Heart right ventricle (tissue), 16 donors: ENCODE measurements around the gene DNAH1. TPM values are rescaled to one million over a fixed set of nuclear protein-coding genes. Genes with fewer than 3 reads are reported as not detected.
A peak's percentile ranks its signal among the peaks of the same experiment; 100 is the strongest.

ENCODE experiments used
- ATAC-seq, 8 donors: fragments of 200-7000 bp; cut with Tn5 transposase; one replicate each; pipeline ENCODE4 v1.9.1; 2020; ENCODE audit warnings: mild to moderate bottlenecking in 8 of 8, moderate library complexity in 8 of 8, moderate number of reproducible peaks in 1 of 8
- DNase-seq, 2 donors: peaks; one replicate each; pipeline ENCODE4 v3.0.0-alpha.2; 2020
- H3K27ac ChIP-seq, 10 donors: fragments of 200-600 bp; sonication (generic) in 2 of 10; one replicate each; pipeline versions ENCODE4 v1.5.0 to v1.8.0; 2020 to 2022; ENCODE audit warnings: mild to moderate bottlenecking in 3 of 10
- H3K27me3 ChIP-seq, 7 donors: fragments of 200-600 bp; one replicate each; pipeline ENCODE4 v1.8.0; 2021 to 2022; ENCODE audit warnings: mild to moderate bottlenecking in 2 of 7
- H3K36me3 ChIP-seq, 9 donors: fragments of 200-600 bp; sonication (generic) in 1 of 9; one replicate each; pipeline versions ENCODE4 v1.5.0 to v1.8.0; 2020 to 2022; ENCODE audit warnings: mild to moderate bottlenecking in 2 of 9
- H3K4me1 ChIP-seq, 9 donors: fragments of 200-600 bp; sonication (generic) in 1 of 9; one replicate each; pipeline versions ENCODE4 v1.5.0 to v1.8.0; 2020 to 2022; ENCODE audit warnings: mild to moderate bottlenecking in 4 of 9
- H3K4me3 ChIP-seq, 10 donors: fragments of 200-600 bp; sonication (generic) in 2 of 10; one replicate each; pipeline versions ENCODE4 v1.5.0 to v1.8.0; 2020 to 2022; ENCODE audit warnings: mild to moderate bottlenecking in 7 of 10, moderate library complexity in 2 of 10
- H3K9me3 ChIP-seq, 11 donors: fragments of 200-600 bp in 10 of 11; sonication (generic) in 2 of 11; one replicate each; pipeline versions ENCODE4 v1.5.0 to v1.8.0; 2013 to 2022; ENCODE audit warnings: mild to moderate bottlenecking in 2 of 11, control low read depth in 1 of 11, moderate library complexity in 1 of 11
- CTCF ChIP-seq, 9 donors: fragments of 200-600 bp; sonication (generic) in 2 of 9; IDR thresholded peaks; one replicate each; pipeline versions ENCODE4 v1.5.0 to v1.8.0; 2021 to 2022; ENCODE audit warnings: antibody characterized with exemption in 9 of 9, mild to moderate bottlenecking in 5 of 9, moderate library complexity in 1 of 9
- WGBS, 2 donors: extraction: QIAGEN DNeasy Blood & Tissue Kit; methylation state at CpG; one replicate each; pipeline ENCODE4 v1.1.7; 2013; ENCODE audit warnings: inconsistent platforms in 1 of 2; 5-methylcytosine and 5-hydroxymethylcytosine counted together
- intact Hi-C, 10 donors: fragments of 100-400 bp; cut with DNase I; formaldehyde crosslinking; loops; one replicate each; pipeline versions ENCODE4 v1.11.1 to v1.14.2; 2022
- polyA plus RNA-seq, 2 donors: library from polyadenylated mRNA; stranded (reverse); fragments of 200-250 nt; gene quantifications; one replicate each; pipeline ENCODE4 v1.2.3, GENCODE V29; 2013
- total RNA-seq, 10 donors: library from RNA; stranded (reverse); fragmentation: NEBNext Ultra II Directional in 3 of 10; extraction: Animal tissue kit (Norgen Biotek cat#: 25700) in 3 of 10; gene quantifications; one replicate each; pipeline versions ENCODE4 v1.2.1 to v1.2.4, GENCODE V29; 2021 to 2023
- donor health status: Arrhythmogenic right ventricular cardiomyopathy.
- donor health status: ischemic (EF 13 %, LVEDD 7.1; RV severe dilation, severe dysfunction).
- donor health status: healthy with polysubstance abuse.
- donor health status: DM: no; HTN: yes; CAD: no.
- donor health status: DM: no; HTN: no; CAD: no.
- donor health status: ischemic (EF 25% LVEDD 6.9; RV normal size, moderate dysfunction).
- donor health status: ischemic (EF 25% LVEDD 5.7; RV mildly dilated, moderate dysfunction).
- donor health status: healthy.
- donor health status: DM: yes; HTN: yes; CAD: no.
- donor health status: Ischemic cardiomyopathy.
- donor health status: ischemic (EF 35%, LVEDD 5.7; RV mildly dilated, moderate dysfunction).
- donor health status: nonischemic (EF 11% LVEDD 7.7; RV severe dilation, severe dysfunction).
- donor health status: DM: yes; HTN: yes; CAD: no.
- donor health status: PGD.
- donor health status: ischemic (EF 29% LVEDD 5.4; RV normal size, mild dysfunction).
- donor health status: nonischemic (EF 23%, LVEDD 6.1; RV moderate dilation, normal function).

Gene DNAH1
- total and polyA plus RNA-seq, 12 donors = 0.99 to 6.4 (median 2.8) TPM

GRCh38 chr3:52299247-52299878 lies 16.8 kb upstream of the DNAH1 start:
- Histone ChIP-seq H3K4me3 (peak overlapping the region in 1 of 10 donors; percentile 19), H3K27ac (peak overlapping the region in 8 of 10 donors; percentile 24 to 79 (median 66)), H3K27me3 (no peaks in the 10 kb centered on the region), H3K4me1 (peaks cover 4 to 28% (median 19%) of the 10 kb centered on the region in 9 donors), H3K36me3 (peaks cover 0 to 10% (median 0%) of the 10 kb centered on the region in 9 donors), H3K9me3 (no peaks in the 10 kb centered on the region)
- intact Hi-C loops = loop anchor here in 2 of 10 donors (5.0 to 10.0 kb wide), 2 partner anchors 33 to 45 kb away; no protein-coding TSS in a partner anchor
- no peak for TF ChIP-seq CTCF (IDR thresholded peaks at IDR 0.05)
- ATAC-seq (peak in 3 of 8 donors; percentile 11 to 12 (median 12)), DNase-seq (no peak)
- 53 to 54% methylated on average over 10 of the region's 10 CpGs for WGBS, 2 donors

- Histone ChIP-seq H3K9me3 (no peaks in the 10 kb centered on the region), H3K36me3 (peaks cover 0 to 6% (median 0%) of the 10 kb centered on the region in 9 donors), H3K4me3 (peak overlapping the region in 1 of 10 donors; percentile 19), H3K4me1 (peaks cover 4 to 28% (median 19%) of the 10 kb centered on the region in 9 donors), H3K27me3 (no peaks in the 10 kb centered on the region), H3K27ac (peak overlapping the region in 8 of 10 donors; percentile 24 to 79 (median 66))
- TF ChIP-seq CTCF (IDR thresholded peaks at IDR 0.05) = peak in 4 of 9 donors; percentile 24 to 56 (median 48)
- peak; percentile 80 to 96 (median 84) for ATAC-seq
- 18 to 24% methylated on average over 14 of the region's 14 CpGs for WGBS, 2 donors
- intact Hi-C loops = loop anchor here in 2 of 10 donors (5.0 to 10.0 kb wide), 2 partner anchors 32 to 45 kb away; no protein-coding TSS in a partner anchor
- peak; percentile 47 to 72 for DNase-seq
Observed at GRCh38 chr3:52299879-52300611, 16.1 kb upstream of the DNAH1 start.

GRCh38 chr3:52302426-52303145 lies 13.5 kb upstream of the DNAH1 start:
- H3K9me3 ChIP-seq = no peaks in the 10 kb centered on the region
- intact Hi-C loops = no loop called here
- DNase-seq (no peak), ATAC-seq (no peak)
- H3K4me1 ChIP-seq = peaks cover 4 to 28% (median 19%) of the 10 kb centered on the region in 9 donors
- WGBS, 2 donors = 86 to 89% methylated on average over 12 of the region's 12 CpGs
- no peak for TF ChIP-seq CTCF (IDR thresholded peaks at IDR 0.05)
- no peak overlapping the region for H3K4me3 ChIP-seq
- H3K27me3 ChIP-seq = no peaks in the 10 kb centered on the region
- H3K36me3 ChIP-seq = no peaks in the 10 kb centered on the region
- H3K27ac ChIP-seq = no peak overlapping the region

GRCh38 chr3:52303811-52304210 lies 12.3 kb upstream of the DNAH1 start:
- intact Hi-C loops = no loop called here
- ATAC-seq = no peak
- WGBS, 2 donors = 90 to 92% methylated on average over 2 of the region's 2 CpGs

More at GRCh38 chr3:52303811-52304210, 12.3 kb upstream of the DNAH1 start:
- Histone ChIP-seq H3K27me3 (no peaks in the 10 kb centered on the region), H3K36me3 (no peaks in the 10 kb centered on the region), H3K9me3 (no peaks in the 10 kb centered on the region), H3K27ac (no peak overlapping the region), H3K4me3 (no peak overlapping the region), H3K4me1 (peaks cover 4 to 17% (median 14%) of the 10 kb centered on the region in 9 donors)
- TF ChIP-seq CTCF (IDR thresholded peaks at IDR 0.05) = no peak
- DNase-seq = no peak
